Subcutaneous adipose tissue (tissue), 4 donors: ENCODE measurements around the gene EIF6. TPM values are rescaled to one million over a fixed set of nuclear protein-coding genes. Genes with fewer than 3 reads are reported as not detected.

Experiments used
- total RNA-seq, 4 donors: library from RNA; depleted of rRNA; stranded (reverse); fragments of >200 nt; gene quantifications; one replicate each; pipeline ENCODE4 v1.1.0, GENCODE V29; 2016
- TF ChIP-seq, protein P1 (sequence below): fragments of 450-650 bp; IDR thresholded peaks from one replicate; pipeline ENCODE4 v1.5.1; 2016; ENCODE audit warnings: low read depth, mild to moderate bottlenecking, control low read depth, antibody characterized with exemption, moderate library complexity

The EIF6 gene
- total RNA-seq, 4 donors from 2014 or later = 50.1 to 75.5 (median 67.9) TPM

GRCh38 chr20:35303735-35304491, 19.3 kb upstream of the EIF6 start:
- TF ChIP-seq, protein P1, sequence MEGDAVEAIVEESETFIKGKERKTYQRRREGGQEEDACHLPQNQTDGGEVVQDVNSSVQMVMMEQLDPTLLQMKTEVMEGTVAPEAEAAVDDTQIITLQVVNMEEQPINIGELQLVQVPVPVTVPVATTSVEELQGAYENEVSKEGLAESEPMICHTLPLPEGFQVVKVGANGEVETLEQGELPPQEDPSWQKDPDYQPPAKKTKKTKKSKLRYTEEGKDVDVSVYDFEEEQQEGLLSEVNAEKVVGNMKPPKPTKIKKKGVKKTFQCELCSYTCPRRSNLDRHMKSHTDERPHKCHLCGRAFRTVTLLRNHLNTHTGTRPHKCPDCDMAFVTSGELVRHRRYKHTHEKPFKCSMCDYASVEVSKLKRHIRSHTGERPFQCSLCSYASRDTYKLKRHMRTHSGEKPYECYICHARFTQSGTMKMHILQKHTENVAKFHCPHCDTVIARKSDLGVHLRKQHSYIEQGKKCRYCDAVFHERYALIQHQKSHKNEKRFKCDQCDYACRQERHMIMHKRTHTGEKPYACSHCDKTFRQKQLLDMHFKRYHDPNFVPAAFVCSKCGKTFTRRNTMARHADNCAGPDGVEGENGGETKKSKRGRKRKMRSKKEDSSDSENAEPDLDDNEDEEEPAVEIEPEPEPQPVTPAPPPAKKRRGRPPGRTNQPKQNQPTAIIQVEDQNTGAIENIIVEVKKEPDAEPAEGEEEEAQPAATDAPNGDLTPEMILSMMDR = no peak

GRCh38 chr20:35303382-35303734, 18.8 kb upstream of the EIF6 start:
- TF ChIP-seq, protein P1 = no peak

GRCh38 chr20:35302421-35303335, 18.1 kb upstream of the EIF6 start:
- TF ChIP-seq, protein P1 = no peak

DNA sequence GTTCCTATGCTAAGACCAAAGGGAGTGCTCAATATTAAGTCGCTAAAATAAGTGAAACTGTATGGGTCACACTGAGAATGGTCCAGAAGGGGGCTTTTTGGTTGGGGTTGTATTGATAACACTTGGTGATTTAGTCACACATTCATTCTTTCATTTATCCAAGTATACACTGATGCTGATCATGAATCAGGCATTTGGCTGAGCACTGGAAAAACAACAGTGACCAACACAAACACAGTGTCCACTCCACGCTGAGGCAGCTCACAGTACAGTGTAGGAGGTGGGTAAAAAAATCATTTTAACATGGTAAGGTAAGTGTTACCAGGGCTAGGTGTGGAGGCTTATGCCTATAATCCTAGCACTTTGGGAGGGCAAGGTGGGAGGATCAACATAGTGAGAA, 16.9 kb upstream of the EIF6 start:
- TF ChIP-seq, protein P1 = no peak

- TF ChIP-seq, protein P1 = no peak
These were observed 16.1 kb upstream of the EIF6 start for GRCh38 chr20:35300469-35301262.

- TF ChIP-seq, protein P1 = no peak
These were observed 15.2 kb upstream of the EIF6 start for GRCh38 chr20:35299780-35300179.
